ENCODE measurements around the gene HLA-DQB1.
"Not testable (repeated sequence)": the region's sequence is repeated elsewhere in the genome, so short reads cannot be mapped to it uniquely, and the experiment has no call there.

HLA-DQB1 gene

DNA sequence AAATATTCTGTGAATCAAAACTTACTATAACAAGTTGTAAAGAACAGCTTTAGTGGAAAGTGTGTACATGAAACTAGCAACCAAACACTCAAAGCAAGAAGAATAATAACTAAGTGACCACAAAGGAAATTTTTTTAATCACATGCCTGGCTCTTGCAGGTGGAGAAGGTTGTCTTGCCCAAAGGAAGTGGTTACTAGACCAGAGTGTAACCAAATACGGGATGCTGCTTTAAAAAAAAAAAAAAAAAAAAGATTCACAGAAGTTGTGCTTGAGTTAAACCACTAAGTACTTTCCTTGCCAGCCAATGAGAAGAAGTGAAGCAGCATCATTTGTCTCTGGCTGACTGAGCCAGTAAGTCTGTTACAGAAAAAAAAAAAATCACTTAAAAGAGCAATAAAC, 19.1 kb upstream of the HLA-DQB1 start:
- Histone ChIP-seq H3K27me3 (ENCODE audit: control insufficient read depth in 2 of 2, insufficient read depth in 2 of 2, low read length in 2 of 2) (peaks cover 3 to 5% of the 10 kb centered on the region in 2 donors), H3K9me3 (ENCODE audit: control insufficient read depth in 2 of 2, low read length in 2 of 2) (no peaks in the 10 kb centered on the region), H3K9ac (ENCODE audit: low read depth in 1 of 2, low read length in 2 of 2) (no peak overlapping the region), H3K27ac (ENCODE audit: low read depth in 2 of 2, low read length in 2 of 2) (no peak overlapping the region), H3K4me1 (ENCODE audit: control insufficient read depth in 2 of 2, insufficient read depth in 2 of 2, low read length in 2 of 2) (no peaks in the 10 kb centered on the region), H3K4me3 (ENCODE audit: low read length in 2 of 2) (no peak overlapping the region), H3K36me3 (ENCODE audit: control insufficient read depth in 2 of 2, insufficient read depth in 2 of 2, low read length in 2 of 2) (no peaks in the 10 kb centered on the region)

DNA sequence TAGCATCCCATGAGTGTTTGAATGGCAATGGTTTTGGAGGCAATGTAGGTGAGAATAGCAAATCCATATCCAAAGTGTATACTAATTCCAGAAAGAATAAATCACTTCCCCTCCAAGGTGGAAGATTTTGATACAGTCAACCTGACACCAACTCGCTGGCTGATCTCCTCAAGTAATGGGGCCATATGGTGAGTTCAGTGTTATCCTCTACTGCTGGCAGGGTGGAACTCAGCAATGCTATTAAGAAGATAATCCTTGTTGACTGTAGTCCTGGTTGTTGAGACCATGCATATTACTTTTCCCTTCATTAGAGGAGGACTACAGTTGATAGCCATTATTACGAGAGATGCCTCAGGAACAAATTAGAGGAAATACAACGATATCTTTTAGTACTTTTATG, 17.8 kb upstream of the HLA-DQB1 start:
- Histone ChIP-seq H3K4me1 (ENCODE audit: control insufficient read depth in 2 of 2, insufficient read depth in 2 of 2, low read length in 2 of 2) (no peaks in the 10 kb centered on the region), H3K9ac (ENCODE audit: low read depth in 1 of 2, low read length in 2 of 2) (no peak overlapping the region), H3K27me3 (ENCODE audit: control insufficient read depth in 2 of 2, insufficient read depth in 2 of 2, low read length in 2 of 2) (peaks cover 3 to 5% of the 10 kb centered on the region in 2 donors), H3K9me3 (ENCODE audit: control insufficient read depth in 2 of 2, low read length in 2 of 2) (no peaks in the 10 kb centered on the region), H3K4me3 (ENCODE audit: low read length in 2 of 2) (no peak overlapping the region), H3K36me3 (ENCODE audit: control insufficient read depth in 2 of 2, insufficient read depth in 2 of 2, low read length in 2 of 2) (no peaks in the 10 kb centered on the region), H3K27ac (ENCODE audit: low read depth in 2 of 2, low read length in 2 of 2) (no peak overlapping the region)

GRCh38 chr6:32680055-32680454, 13.6 kb upstream of the HLA-DQB1 start:
- Histone ChIP-seq H3K4me3 (ENCODE audit: low read length in 2 of 2) (no peak overlapping the region), H3K9ac (ENCODE audit: low read depth in 1 of 2, low read length in 2 of 2) (no peak overlapping the region), H3K9me3 (ENCODE audit: control insufficient read depth in 2 of 2, low read length in 2 of 2) (no peaks in the 10 kb centered on the region), H3K27me3 (ENCODE audit: control insufficient read depth in 2 of 2, insufficient read depth in 2 of 2, low read length in 2 of 2) (peaks cover 0 to 4% of the 10 kb centered on the region in 2 donors), H3K36me3 (ENCODE audit: control insufficient read depth in 2 of 2, insufficient read depth in 2 of 2, low read length in 2 of 2) (no peaks in the 10 kb centered on the region), H3K4me1 (ENCODE audit: control insufficient read depth in 2 of 2, insufficient read depth in 2 of 2, low read length in 2 of 2) (no peaks in the 10 kb centered on the region), H3K27ac (ENCODE audit: low read depth in 2 of 2, low read length in 2 of 2) (no peak overlapping the region)

- Histone ChIP-seq H3K4me1 (ENCODE audit: control insufficient read depth in 2 of 2, insufficient read depth in 2 of 2, low read length in 2 of 2) (no peaks in the 10 kb centered on the region), H3K4me3 (ENCODE audit: low read length in 2 of 2) (no peak overlapping the region), H3K36me3 (ENCODE audit: control insufficient read depth in 2 of 2, insufficient read depth in 2 of 2, low read length in 2 of 2) (no peaks in the 10 kb centered on the region), H3K9ac (ENCODE audit: low read depth in 1 of 2, low read length in 2 of 2) (no peak overlapping the region), H3K27me3 (ENCODE audit: control insufficient read depth in 2 of 2, insufficient read depth in 2 of 2, low read length in 2 of 2) (peaks cover 0 to 4% of the 10 kb centered on the region in 2 donors), H3K9me3 (ENCODE audit: control insufficient read depth in 2 of 2, low read length in 2 of 2) (no peaks in the 10 kb centered on the region), H3K27ac (ENCODE audit: low read depth in 2 of 2, low read length in 2 of 2) (no peak overlapping the region)
Observed at GRCh38 chr6:32679492-32679891, 13.0 kb upstream of the HLA-DQB1 start.

- H3K27ac ChIP-seq (ENCODE audit: low read depth in 2 of 2, low read length in 2 of 2): not testable (repeated sequence)
Observed at GRCh38 chr6:32674123-32674522, 7.7 kb upstream of the HLA-DQB1 start.

DNA sequence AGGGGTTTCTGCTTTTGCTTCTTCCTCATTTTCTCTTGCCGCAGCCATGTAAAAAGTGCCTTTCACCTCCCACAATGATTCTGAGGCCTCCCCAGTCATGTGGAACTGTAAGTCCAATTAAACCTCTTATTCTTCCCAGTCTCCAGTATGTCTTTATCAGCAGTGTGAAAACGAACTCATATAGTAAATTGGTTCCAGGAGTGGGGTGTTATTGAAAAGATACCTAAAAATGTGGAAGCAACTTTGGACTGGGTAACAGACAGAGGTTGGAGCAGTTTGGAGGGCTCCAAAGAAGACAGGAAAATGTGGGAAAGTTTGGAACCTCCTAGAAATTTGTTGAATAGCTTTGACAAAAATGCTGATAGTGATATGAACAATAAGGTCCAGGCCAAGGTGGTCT, 5.5 kb upstream of the HLA-DQB1 start:
- not testable (repeated sequence) for H3K27ac ChIP-seq (ENCODE audit: low read depth in 2 of 2, low read length in 2 of 2); H3K36me3 ChIP-seq (ENCODE audit: control insufficient read depth in 2 of 2, insufficient read depth in 2 of 2, low read length in 2 of 2); H3K4me1 ChIP-seq (ENCODE audit: control insufficient read depth in 2 of 2, insufficient read depth in 2 of 2, low read length in 2 of 2); H3K9me3 ChIP-seq (ENCODE audit: control insufficient read depth in 2 of 2, low read length in 2 of 2); H3K27me3 ChIP-seq (ENCODE audit: control insufficient read depth in 2 of 2, insufficient read depth in 2 of 2, low read length in 2 of 2); H3K9ac ChIP-seq (ENCODE audit: low read depth in 1 of 2, low read length in 2 of 2); H3K4me3 ChIP-seq (ENCODE audit: low read length in 2 of 2)

More at GRCh38 chr6:32674123-32674522, 7.7 kb upstream of the HLA-DQB1 start:
- not testable (repeated sequence) for H3K9ac ChIP-seq (ENCODE audit: low read depth in 1 of 2, low read length in 2 of 2); H3K4me3 ChIP-seq (ENCODE audit: low read length in 2 of 2); H3K4me1 ChIP-seq (ENCODE audit: control insufficient read depth in 2 of 2, insufficient read depth in 2 of 2, low read length in 2 of 2); H3K9me3 ChIP-seq (ENCODE audit: control insufficient read depth in 2 of 2, low read length in 2 of 2); H3K27me3 ChIP-seq (ENCODE audit: control insufficient read depth in 2 of 2, insufficient read depth in 2 of 2, low read length in 2 of 2); H3K36me3 ChIP-seq (ENCODE audit: control insufficient read depth in 2 of 2, insufficient read depth in 2 of 2, low read length in 2 of 2)

GRCh38 chr6:32669893-32670292, 3.4 kb upstream of the HLA-DQB1 start:
- Histone ChIP-seq H3K4me3 (ENCODE audit: low read length in 2 of 2) (no peak overlapping the region), H3K36me3 (ENCODE audit: control insufficient read depth in 2 of 2, insufficient read depth in 2 of 2, low read length in 2 of 2) (no peaks in the 10 kb centered on the region), H3K9me3 (ENCODE audit: control insufficient read depth in 2 of 2, low read length in 2 of 2) (no peaks in the 10 kb centered on the region), H3K27me3 (ENCODE audit: control insufficient read depth in 2 of 2, insufficient read depth in 2 of 2, low read length in 2 of 2) (peaks cover 0 to 10% of the 10 kb centered on the region in 2 donors), H3K27ac (ENCODE audit: low read depth in 2 of 2, low read length in 2 of 2) (no peak overlapping the region), H3K4me1 (ENCODE audit: control insufficient read depth in 2 of 2, insufficient read depth in 2 of 2, low read length in 2 of 2) (no peaks in the 10 kb centered on the region), H3K9ac (ENCODE audit: low read depth in 1 of 2, low read length in 2 of 2) (no peak overlapping the region)

DNA sequence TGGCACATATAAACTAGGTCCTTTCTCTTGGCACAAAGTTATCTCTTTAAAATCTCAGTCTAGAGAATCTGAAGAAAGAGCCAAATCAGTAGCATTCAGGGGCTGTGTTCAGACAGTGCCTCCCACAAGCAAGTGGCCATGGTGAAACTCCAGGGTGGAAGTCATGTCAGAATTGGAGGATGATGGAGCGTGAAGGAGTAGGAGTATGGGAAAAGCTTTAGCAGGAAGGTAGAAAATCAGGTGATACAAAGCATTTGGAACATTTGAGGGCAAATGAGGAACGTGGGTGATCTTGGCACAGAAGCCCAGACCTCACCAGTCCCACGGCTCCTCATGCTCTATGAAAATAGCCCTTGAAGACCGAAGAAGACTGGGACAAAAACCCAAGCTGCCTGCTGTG, 2.8 kb upstream of the HLA-DQB1 start:
- no peak overlapping the region for H3K27ac ChIP-seq (ENCODE audit: low read depth in 2 of 2, low read length in 2 of 2)
- no peak overlapping the region for H3K9ac ChIP-seq (ENCODE audit: low read depth in 1 of 2, low read length in 2 of 2)
- no peaks in the 10 kb centered on the region for H3K4me1 ChIP-seq (ENCODE audit: control insufficient read depth in 2 of 2, insufficient read depth in 2 of 2, low read length in 2 of 2)
- H3K36me3 ChIP-seq (ENCODE audit: control insufficient read depth in 2 of 2, insufficient read depth in 2 of 2, low read length in 2 of 2): no peaks in the 10 kb centered on the region
- peaks cover 0 to 10% of the 10 kb centered on the region in 2 donors for H3K27me3 ChIP-seq (ENCODE audit: control insufficient read depth in 2 of 2, insufficient read depth in 2 of 2, low read length in 2 of 2)
- H3K9me3 ChIP-seq (ENCODE audit: control insufficient read depth in 2 of 2, low read length in 2 of 2): no peaks in the 10 kb centered on the region
- H3K4me3 ChIP-seq (ENCODE audit: low read length in 2 of 2): no peak overlapping the region

DNA sequence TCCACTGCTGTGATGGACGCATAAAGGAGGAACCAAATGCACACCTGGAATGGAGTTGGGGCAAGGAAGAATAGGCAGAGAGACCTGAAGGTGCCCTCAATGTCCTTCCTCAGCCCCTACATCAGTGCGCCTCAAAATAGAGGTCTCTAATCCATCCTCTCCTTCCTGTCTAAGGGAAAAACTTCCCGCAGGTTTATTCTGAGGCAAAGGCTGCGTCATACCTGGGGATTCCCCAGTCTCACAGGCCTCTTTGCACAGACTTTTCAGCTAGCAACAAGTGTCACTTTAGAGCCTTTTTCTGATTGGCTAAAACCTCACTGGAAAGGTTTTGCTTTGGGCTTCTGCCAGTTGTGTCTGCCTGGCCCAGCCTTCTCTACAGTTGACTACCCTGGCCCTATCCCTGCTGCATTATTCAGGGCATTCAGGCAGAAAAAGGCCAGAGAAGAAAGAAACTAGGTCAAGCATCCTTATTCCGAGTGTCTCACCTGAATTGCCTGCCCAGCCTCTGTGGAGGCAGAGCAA, 1.8 kb upstream of the HLA-DQB1 start:
- Histone ChIP-seq H3K4me3 (ENCODE audit: low read length in 2 of 2) (no peak overlapping the region), H3K27me3 (ENCODE audit: control insufficient read depth in 2 of 2, insufficient read depth in 2 of 2, low read length in 2 of 2) (peaks cover 0 to 13% of the 10 kb centered on the region in 2 donors), H3K27ac (ENCODE audit: low read depth in 2 of 2, low read length in 2 of 2) (peak overlapping the region; percentile 16 to 56), H3K36me3 (ENCODE audit: control insufficient read depth in 2 of 2, insufficient read depth in 2 of 2, low read length in 2 of 2) (no peaks in the 10 kb centered on the region), H3K9ac (ENCODE audit: low read depth in 1 of 2, low read length in 2 of 2) (no peak overlapping the region), H3K4me1 (ENCODE audit: control insufficient read depth in 2 of 2, insufficient read depth in 2 of 2, low read length in 2 of 2) (no peaks in the 10 kb centered on the region), H3K9me3 (ENCODE audit: control insufficient read depth in 2 of 2, low read length in 2 of 2) (no peaks in the 10 kb centered on the region)

DNA sequence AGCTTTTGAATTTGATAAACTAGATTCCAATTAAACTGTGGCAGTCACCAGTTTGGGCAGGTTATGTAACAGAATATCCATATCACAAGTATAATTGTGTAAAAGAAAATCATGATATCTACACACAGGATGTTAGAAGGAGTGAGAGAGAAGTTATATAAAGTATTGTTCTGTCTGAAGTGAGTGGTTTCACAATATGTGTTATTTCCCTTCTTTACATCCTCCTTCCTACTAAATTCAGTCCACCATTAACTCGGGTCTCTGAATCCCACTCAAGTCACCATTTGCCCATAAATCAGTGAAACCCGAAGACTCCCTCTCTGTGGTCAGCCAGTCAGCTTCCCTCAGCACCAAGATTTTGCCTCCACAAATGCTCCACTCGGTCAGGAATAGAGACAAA, 796 bp downstream of the HLA-DQB1 start:
- peak overlapping the region; percentile 52 to 57 for H3K4me3 ChIP-seq (ENCODE audit: low read length in 2 of 2)
- H3K36me3 ChIP-seq (ENCODE audit: control insufficient read depth in 2 of 2, insufficient read depth in 2 of 2, low read length in 2 of 2): no peaks in the 10 kb centered on the region
- no peaks in the 10 kb centered on the region for H3K4me1 ChIP-seq (ENCODE audit: control insufficient read depth in 2 of 2, insufficient read depth in 2 of 2, low read length in 2 of 2)
- peak overlapping the region; percentile 63 to 70 for H3K27ac ChIP-seq (ENCODE audit: low read depth in 2 of 2, low read length in 2 of 2)
- H3K9me3 ChIP-seq (ENCODE audit: control insufficient read depth in 2 of 2, low read length in 2 of 2): no peaks in the 10 kb centered on the region
- H3K9ac ChIP-seq (ENCODE audit: low read depth in 1 of 2, low read length in 2 of 2): peak overlapping the region in 1 of 2 donors; percentile 48
- H3K27me3 ChIP-seq (ENCODE audit: control insufficient read depth in 2 of 2, insufficient read depth in 2 of 2, low read length in 2 of 2): peaks cover 0 to 13% of the 10 kb centered on the region in 2 donors
